Measurements from ENCODE around the gene FOCAD. TPM values are rescaled to one million over a fixed set of nuclear protein-coding genes. Genes with fewer than 3 reads are reported as not detected.
A peak's percentile ranks its signal among the peaks of the same experiment; 100 is the strongest.

FOCAD gene
- total RNA-seq, 2 donors from 2014 or later, result 28.8 to 34.1 TPM

DNA sequence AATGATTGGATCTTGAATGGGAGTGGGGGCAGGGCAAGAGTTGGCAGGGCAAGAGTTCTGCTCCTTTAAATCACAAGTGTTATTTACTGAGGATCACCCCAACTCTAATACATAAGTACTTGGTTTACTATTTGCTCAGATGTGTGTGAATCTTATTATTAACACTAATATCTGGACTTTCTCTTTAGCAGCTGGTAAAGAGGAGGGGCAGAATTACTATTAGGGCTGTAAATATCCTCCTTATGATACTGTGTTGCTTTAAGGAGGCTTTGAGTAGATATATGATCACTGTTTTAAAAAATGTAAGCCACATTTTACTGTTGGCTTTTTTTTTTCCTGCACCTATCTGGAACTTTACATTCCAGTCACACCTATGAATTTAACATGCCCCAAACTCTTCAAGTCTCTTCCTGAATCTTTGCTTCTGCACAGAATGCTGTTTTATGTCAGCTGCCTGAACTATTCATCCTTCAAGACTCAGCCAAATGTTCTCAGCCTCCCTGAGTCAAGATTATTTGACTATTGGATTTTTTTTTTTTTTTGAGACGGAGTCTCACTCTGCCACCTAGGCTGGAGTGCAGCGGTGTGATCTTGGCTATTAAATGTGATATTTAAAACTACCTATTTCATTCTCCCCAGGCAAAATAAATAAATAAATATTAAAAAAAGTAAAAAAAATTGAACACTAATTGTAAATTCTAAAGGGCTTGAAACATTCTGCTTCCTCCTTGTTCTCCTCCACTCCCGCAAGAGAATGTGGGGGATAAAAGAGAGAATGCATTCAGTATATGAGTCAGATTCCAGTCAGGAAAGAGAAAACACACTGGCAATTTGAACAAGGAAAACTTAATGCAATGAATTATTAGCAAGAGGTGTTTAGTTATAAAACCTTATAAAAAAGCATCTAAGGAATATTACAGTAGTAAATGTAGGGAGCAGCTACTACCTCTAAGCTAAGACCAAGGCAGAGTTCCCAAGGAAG is 99.3 kb downstream of the FOCAD start:
- intact Hi-C loops (cut with DNase I), result no loop called here
- DNase-seq (no peak), ATAC-seq (no peak)

GRCh38 chr9:20784196-20784595 is 100.1 kb downstream of the FOCAD start:
- intact Hi-C loops (cut with DNase I), result no loop called here
- ATAC-seq, result no peak
- DNase-seq, result no peak

- no peak for ATAC-seq
- intact Hi-C loops (cut with DNase I), result no loop called here
- no peak for DNase-seq
Observed at GRCh38 chr9:20786807-20787206, 102.7 kb downstream of the FOCAD start.

- intact Hi-C loops (cut with DNase I), result no loop called here
- no peak for ATAC-seq
Observed at GRCh38 chr9:20788526-20789451, 104.7 kb downstream of the FOCAD start.

GRCh38 chr9:20790721-20791120 is 106.7 kb downstream of the FOCAD start:
- no peak for ATAC-seq

More at GRCh38 chr9:20788526-20789451, 104.7 kb downstream of the FOCAD start:
- DNase-seq, result no peak

DNA sequence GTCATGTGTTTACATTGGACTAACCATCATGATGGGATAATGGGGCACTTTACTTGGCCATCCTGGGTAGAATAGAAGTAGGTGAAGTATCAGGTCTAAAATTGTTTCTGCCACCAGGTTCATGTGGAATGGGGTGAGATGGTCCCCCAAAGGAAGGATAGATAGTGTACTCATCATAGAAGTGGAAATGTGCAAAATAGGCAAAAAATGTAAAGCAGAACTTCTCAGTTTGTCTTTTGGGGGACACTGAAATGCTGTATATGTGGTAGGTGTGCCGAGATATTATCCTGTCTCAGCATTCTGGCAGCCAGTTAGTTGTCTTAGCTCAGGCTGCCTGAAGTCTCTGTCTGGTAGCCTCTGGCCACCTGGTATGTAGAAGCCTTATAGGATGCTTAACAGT is 107.6 kb downstream of the FOCAD start:
- no peak for ATAC-seq
- intact Hi-C loops (cut with DNase I), result no loop called here
- DNase-seq, result no peak

More at GRCh38 chr9:20790721-20791120, 106.7 kb downstream of the FOCAD start:
- no peak for DNase-seq
- intact Hi-C loops (cut with DNase I), result no loop called here

DNA sequence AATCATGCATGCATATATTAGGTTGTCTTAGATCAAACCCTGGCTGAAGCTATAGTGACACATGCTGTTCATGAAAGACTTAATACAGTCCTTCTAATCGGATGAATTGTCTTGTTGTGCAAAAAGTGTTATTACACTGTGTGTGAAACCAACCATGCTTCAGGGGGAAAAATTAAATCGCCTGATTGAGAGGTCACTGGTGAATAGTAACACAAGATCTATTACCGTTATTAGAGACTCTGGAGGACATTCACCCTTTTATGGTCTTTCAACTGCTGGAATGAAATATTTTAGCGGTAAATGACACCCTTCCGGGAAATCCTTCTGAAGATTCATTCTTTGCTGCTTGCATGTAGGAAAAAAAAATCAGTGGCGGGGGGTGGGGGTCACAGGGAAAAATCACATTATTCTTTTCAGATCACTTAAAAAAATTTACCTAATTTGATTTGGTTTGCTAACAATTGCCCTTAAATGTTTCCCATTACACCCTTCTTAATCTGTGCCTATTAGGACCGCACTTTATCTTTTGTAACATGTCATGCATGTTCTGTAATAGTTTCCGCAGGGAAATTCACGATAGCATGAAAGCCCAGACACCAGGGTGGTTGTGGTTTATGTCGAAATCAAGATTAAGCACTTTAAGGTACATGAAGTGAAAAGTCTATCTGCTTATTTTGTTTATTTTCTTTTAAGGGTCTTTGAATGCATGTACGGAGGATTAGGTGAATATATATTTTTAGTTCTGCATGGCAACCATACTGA is 120.6 kb downstream of the FOCAD start:
- DNase-seq (no peak), ATAC-seq (no peak)
- intact Hi-C loops (cut with DNase I), result no loop called here

GRCh38 chr9:20805766-20806165 is 121.7 kb downstream of the FOCAD start:
- DNase-seq (no peak), ATAC-seq (no peak)
- intact Hi-C loops (cut with DNase I), result no loop called here

DNA sequence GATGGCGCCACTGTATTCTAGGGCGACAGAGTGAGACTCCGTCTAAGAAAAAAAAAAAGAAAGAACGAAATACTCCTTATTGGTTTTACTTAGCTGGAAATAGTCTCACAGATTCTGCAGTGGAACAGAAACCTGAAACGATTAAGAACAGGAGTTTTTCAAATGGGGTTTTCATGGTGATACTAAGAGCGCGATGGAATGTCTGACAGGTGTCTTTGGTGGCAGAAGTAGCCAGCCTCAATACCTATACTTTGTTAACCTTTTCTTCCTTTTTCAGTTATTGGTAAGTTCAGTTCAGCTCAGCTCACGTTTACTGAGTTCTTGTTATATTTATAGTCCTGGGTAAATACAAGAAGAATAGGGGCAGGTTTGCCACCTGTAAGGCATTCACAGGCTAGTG is 123.9 kb downstream of the FOCAD start:
- intact Hi-C loops (cut with DNase I), result no loop called here
- DNase-seq (no peak), ATAC-seq (no peak)

GRCh38 chr9:20811872-20812271 is 127.8 kb downstream of the FOCAD start:
- DNase-seq, result no peak
- no peak for ATAC-seq
- intact Hi-C loops (cut with DNase I), result no loop called here

GRCh38 chr9:20815923-20816703 is 132.1 kb downstream of the FOCAD start:
- intact Hi-C loops (cut with DNase I), result no loop called here
- no peak for ATAC-seq

GRCh38 chr9:20823051-20823450 is 139.0 kb downstream of the FOCAD start:
- DNase-seq (no peak), ATAC-seq (no peak)
- intact Hi-C loops (cut with DNase I), result no loop called here

More at GRCh38 chr9:20815923-20816703, 132.1 kb downstream of the FOCAD start:
- no peak for DNase-seq

GRCh38 chr9:20831028-20831427 is 147.0 kb downstream of the FOCAD start:
- intact Hi-C loops (cut with DNase I), result loop anchor here in 1 of 2 donors (10.0 kb wide), 1 partner anchor 136 kb away; no protein-coding TSS in a partner anchor
- ATAC-seq (no peak), DNase-seq (no peak)

GRCh38 chr9:20832775-20833174 is 148.7 kb downstream of the FOCAD start:
- ATAC-seq (no peak), DNase-seq (no peak)
- intact Hi-C loops (cut with DNase I), result loop anchor here in 1 of 2 donors (10.0 kb wide), 1 partner anchor 138 kb away; no protein-coding TSS in a partner anchor

DNA sequence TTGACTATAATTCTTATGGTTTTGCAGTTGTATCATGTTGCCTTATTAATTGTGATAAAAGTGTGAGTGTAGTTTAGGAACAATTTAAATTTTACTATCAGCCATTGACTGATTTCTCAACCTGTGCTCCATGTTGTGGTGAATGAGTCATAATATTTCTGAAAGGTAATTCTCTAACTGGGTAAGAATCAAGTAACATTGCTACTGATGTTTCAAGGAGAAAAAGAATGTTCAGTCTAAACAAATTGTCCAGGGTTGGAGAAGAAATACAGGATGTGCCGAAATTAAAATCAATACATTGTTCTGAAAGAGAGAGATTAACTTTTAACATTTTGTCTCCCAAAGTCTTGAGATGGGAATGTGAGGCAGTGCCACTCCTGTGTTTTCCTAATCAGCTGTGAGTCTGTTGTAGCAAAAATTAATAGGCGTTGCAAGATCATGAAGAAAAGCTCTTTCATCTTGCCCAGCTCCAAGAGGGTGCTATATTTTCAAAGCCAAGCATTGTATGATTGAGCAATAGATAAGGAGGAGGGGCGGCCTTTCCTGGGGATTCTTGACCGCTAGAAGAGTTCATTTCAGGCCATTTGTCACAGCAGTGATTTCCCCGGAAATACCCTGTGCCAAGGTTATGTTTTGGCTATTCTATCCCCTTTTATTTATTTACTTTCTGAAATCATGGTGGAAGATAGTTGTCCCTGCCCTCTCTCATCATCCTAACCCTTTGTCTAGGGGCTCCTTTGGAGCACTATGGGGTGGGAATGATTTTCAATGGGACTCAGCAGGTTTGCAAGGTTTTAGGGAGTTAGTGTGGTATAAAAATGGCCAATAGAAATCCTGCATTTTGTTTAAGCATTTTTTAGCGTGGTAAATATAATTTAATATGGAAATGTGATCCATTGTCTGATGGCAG is 151.6 kb downstream of the FOCAD start:
- intact Hi-C loops (cut with DNase I), result loop anchor here in 1 of 2 donors (10.0 kb wide), 1 partner anchor 141 kb away; no protein-coding TSS in a partner anchor
- ATAC-seq (peak in 1 of 2 donors; percentile 34), DNase-seq (no peak)

DNA sequence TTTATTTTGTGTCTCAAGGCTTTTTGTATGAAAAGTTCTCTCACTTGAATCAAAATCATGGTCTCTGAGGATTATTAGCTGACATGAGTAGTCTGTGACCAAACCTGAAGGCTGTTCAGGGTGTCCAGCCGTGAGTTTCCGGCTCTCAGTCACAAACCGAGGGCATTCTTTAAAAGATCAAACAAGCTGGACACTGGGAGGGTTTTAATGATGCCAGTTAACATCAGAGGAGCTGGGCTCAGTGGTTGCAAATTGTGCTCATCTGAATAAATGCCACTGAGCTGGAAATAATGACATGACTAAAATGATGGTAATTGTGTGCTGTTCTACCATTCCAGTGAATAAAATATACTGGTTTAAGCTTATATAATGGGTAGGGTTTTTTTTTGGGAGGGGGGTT is 153.1 kb downstream of the FOCAD start:
- DNase-seq (no peak), ATAC-seq (no peak)
- intact Hi-C loops (cut with DNase I), result loop anchor here in 1 of 2 donors (10.0 kb wide), 1 partner anchor 142 kb away; no protein-coding TSS in a partner anchor

- DNase-seq, result no peak
- intact Hi-C loops (cut with DNase I), result loop anchor here in 1 of 2 donors (10.0 kb wide), 1 partner anchor 143 kb away; no protein-coding TSS in a partner anchor
- ATAC-seq, result no peak
Observed at GRCh38 chr9:20838218-20838617, 154.2 kb downstream of the FOCAD start.
